C4-2B (cell line): ENCODE measurements around the gene NLRC5.
"Not testable (repeated sequence)": the region's sequence is repeated elsewhere in the genome, so short reads cannot be mapped to it uniquely, and the experiment has no call there.

Source experiments
- ZFX ChIP-seq: fragments of 450-650 bp; IDR thresholded peaks from 2 replicates; pipeline ENCODE4 v1.6.1; 2017
- TF ChIP-seq, protein P1 (sequence below): fragments of 450-650 bp; conservative IDR thresholded peaks from 2 replicates; pipeline ENCODE4 v1.5.1; 2017; ENCODE audit warnings: mild to moderate bottlenecking

DNA sequence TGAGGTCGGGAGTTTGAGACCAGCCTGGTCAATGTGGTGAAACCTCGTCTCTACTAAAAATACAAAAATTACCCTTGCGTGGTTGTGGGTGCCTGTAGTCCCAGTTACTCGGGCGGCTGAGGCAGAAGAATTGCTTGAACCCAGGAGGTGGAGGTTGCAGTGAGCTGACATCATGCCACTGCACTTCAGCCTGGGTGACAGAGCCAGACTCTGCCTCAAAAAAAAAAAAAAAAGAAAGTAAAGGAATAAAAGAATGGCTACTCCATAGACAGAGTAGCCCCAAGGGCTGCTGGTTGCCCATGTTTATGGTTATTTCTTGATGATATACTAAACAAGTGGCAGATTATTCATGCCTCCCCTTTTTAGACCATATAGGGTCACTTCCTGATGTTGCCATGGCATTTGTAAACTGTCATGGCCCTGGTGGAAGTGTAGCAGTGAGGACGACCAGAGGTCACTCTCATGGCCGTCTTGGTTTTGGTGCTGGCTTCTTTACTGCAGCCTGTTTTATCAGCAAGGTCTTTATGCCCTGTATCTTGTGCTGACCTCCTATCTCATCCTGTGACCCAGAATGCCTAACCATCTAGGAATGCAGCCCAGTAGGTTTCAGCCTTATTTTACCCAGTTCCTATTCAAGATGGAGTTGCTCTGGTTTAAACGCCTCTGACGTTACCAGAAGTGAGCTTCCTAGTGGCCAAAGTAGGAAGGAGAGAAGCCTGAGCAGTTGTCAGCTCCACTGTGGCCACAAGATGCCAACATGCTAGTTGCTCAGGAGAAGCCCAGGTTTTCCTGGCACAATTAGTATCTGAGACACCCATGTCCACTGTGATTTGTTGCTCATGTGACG lies 120.1 kb downstream of the NLRC5 start:
- TF ChIP-seq, protein P1, sequence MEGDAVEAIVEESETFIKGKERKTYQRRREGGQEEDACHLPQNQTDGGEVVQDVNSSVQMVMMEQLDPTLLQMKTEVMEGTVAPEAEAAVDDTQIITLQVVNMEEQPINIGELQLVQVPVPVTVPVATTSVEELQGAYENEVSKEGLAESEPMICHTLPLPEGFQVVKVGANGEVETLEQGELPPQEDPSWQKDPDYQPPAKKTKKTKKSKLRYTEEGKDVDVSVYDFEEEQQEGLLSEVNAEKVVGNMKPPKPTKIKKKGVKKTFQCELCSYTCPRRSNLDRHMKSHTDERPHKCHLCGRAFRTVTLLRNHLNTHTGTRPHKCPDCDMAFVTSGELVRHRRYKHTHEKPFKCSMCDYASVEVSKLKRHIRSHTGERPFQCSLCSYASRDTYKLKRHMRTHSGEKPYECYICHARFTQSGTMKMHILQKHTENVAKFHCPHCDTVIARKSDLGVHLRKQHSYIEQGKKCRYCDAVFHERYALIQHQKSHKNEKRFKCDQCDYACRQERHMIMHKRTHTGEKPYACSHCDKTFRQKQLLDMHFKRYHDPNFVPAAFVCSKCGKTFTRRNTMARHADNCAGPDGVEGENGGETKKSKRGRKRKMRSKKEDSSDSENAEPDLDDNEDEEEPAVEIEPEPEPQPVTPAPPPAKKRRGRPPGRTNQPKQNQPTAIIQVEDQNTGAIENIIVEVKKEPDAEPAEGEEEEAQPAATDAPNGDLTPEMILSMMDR: not testable (repeated sequence)
- not testable (repeated sequence) for TF ChIP-seq ZFX
